GM18909 (cell line): ENCODE data around the gene ADGRG6.

Experiments
- ATAC-seq: cut with Tn5 transposase; IDR thresholded peaks from one replicate; pipeline ENCODE4 v1.9.1; 2021; ENCODE audit warnings: mild to moderate bottlenecking; ENCODE audit not compliant: unreplicated experiment, poor library complexity

ADGRG6 gene

GRCh38 chr6:142469220-142469619 lies 167.4 kb downstream of the ADGRG6 start:
- no peak for ATAC-seq

GRCh38 chr6:142470421-142470820 lies 168.6 kb downstream of the ADGRG6 start:
- no peak for ATAC-seq

GRCh38 chr6:142474531-142475289 lies 172.9 kb downstream of the ADGRG6 start:
- ATAC-seq: peak; percentile 61

- ATAC-seq: no peak
These were observed 174.6 kb downstream of the ADGRG6 start for GRCh38 chr6:142476452-142476851.

GRCh38 chr6:142478117-142478516 lies 176.3 kb downstream of the ADGRG6 start:
- no peak for ATAC-seq

GRCh38 chr6:142481466-142481865 lies 179.7 kb downstream of the ADGRG6 start:
- no peak for ATAC-seq

GRCh38 chr6:142482249-142482648 lies 180.4 kb downstream of the ADGRG6 start:
- ATAC-seq: no peak

- ATAC-seq: no peak
These were observed 181.2 kb downstream of the ADGRG6 start for GRCh38 chr6:142482974-142483373.

- no peak for ATAC-seq
These were observed 183.4 kb downstream of the ADGRG6 start for GRCh38 chr6:142485256-142485655.

- ATAC-seq: no peak
These were observed 188.2 kb downstream of the ADGRG6 start for GRCh38 chr6:142489722-142490610.
